HG03571 (cell line): ENCODE measurements around the gene NOL4L.

ENCODE experiments used
- ATAC-seq: cut with Tn5 transposase; IDR thresholded peaks from one replicate; pipeline ENCODE4 v1.9.1; 2021; ENCODE audit not compliant: unreplicated experiment

The NOL4L gene

DNA sequence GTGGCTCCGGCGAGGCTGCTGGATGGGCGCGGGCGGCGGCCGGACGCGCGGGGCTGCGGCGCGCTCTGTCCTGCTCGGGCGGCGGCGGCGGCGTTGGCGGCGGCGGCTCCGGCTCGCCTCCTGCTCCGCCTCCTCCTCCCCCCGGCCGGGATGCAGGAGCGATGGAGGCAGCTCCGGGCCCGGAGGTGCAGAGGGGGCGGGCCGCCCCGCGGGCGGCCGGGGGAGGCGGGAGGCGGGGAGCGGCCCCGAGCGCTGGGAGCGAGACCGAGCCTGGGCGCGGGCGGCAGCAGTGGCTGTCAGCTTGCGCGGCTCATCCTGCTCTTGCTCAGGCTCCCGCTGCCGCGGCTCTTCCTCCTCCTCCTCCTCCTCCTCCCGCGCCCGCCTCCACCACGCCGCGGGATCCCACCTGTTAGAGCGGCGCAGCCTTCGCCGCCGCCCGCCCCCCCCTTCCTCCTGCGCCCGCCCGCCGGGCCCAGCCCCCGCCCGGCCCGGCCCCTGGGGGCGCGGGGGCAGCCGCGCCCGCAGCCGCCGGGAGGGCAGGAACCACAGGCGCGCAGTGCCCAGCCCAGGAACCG lies at the start of gene NOL4L:
TSS of gene NOL4L (minus strand) at position 323 of the 575 bp plus-strand sequence. CDS start 443 bp downstream, outside the sequence.
- no peak for ATAC-seq

- no peak for ATAC-seq
These were observed 49.1 kb upstream of the NOL4L start for GRCh38 chr20:32634041-32634805.

GRCh38 chr20:32632461-32633354 lies 47.6 kb upstream of the NOL4L start:
- no peak for ATAC-seq

DNA sequence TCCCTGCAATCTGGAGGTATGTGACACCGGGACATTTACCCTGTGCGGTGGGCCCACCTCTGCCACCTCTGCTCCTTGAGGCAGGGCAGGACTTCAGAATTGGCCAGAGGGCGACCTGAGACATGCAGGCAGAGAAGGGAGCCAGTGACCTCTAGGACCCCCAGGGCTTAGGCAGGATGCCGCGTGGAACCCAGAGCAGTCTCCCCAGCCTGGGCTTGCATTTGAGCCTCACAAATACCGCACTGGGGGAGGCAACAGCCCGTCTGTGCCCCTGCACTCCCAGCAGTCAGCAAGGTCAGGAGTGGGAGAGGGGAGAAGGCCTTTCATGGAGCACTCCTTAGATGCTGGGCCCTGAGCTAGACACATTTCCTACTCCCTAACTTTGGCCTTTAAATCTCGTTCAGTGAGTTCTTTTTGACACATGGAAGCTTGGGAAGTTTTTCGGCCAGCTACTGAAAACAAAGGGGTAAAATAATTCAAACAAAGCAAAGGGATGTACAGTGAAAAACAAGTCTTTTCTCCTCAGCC lies 46.9 kb upstream of the NOL4L start:
- no peak for ATAC-seq

DNA sequence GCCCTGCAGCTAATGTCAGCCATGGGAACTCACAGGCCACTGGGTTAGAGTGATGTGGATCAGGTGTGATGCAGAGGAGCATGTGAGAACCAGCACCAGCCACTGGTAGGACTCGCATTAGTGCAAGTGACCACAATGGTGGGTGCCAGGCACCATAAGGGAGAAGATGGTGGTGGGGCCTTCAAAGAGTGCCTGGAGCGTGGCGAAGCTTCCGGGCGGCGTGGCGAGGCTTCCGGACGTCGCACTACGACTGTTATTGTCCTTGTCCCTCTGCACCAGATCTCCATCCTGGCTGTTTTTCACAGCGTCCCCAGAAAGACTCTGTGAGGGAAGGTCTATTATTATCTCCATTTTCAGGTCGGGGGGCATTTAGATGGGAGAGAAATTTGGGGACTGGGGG lies 44.7 kb upstream of the NOL4L start:
- ATAC-seq: no peak

DNA sequence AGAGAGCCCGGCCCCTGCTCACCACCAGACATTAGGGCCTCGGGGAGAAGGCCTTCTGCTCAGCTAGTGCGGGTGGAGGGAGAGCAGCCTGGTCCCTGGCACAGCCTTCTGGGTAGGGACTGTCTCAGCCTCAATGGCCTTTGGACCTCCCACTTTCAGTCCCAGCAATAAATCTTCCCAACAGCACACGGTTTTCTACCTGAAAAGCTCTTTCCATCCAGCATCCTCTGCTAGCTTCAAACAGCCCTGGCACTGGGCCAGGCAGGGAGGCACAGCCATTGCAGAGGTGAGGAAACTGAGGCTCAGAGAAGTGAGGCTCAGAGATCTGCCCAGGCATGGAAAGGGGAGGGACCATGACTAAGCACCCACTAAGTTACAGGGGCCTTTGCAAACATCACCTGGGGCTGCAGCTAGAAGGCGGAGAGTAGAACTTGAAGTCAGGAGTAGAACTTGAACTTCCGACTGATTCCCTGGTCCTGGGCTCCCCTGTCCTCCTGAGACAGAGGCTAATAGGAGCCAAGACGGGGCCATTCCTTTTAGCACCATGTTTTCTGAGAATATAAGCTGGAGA lies 43.9 kb upstream of the NOL4L start:
- no peak for ATAC-seq

DNA sequence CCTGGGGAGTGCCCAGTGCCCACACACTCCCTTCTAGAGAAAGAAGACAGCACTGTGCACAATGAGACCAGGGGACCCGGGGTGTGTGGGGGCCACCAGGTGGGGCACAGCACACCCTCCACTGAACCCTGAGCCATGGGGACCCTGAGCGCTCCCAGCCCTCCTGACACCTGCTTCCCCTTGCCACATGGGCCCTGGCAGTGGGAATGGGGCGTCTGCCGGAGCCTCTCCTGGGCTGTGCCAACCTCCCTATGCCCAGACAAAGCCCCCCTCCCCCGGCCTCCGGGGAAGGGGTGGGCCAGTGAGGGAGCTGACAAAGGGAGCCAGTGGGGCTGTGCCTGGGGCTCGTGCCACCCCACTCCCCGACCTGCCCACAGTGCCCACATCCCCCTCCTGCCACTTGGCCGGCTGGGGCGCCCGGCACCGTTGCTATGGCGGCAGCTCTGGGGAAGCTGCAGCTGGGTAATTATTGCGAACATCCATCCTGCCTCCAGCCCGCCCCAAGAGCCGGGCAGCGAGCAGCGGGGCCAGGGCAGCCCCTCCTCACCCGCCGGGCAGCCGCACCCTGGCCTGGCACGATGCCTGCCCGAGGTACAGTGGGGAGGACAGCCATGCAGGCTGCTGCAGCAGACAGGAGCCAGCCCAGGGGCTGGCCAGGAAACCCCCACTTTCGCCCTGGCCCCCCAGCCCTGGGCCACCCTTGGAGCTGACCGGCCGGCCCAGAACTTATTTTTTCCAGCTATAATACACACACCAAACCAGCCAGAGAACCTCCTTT lies 41.9 kb upstream of the NOL4L start:
- ATAC-seq: no peak

- ATAC-seq: no peak
These were observed 41.3 kb upstream of the NOL4L start for GRCh38 chr20:32626407-32626806.

- ATAC-seq: no peak
These were observed 40.9 kb upstream of the NOL4L start for GRCh38 chr20:32625996-32626395.

DNA sequence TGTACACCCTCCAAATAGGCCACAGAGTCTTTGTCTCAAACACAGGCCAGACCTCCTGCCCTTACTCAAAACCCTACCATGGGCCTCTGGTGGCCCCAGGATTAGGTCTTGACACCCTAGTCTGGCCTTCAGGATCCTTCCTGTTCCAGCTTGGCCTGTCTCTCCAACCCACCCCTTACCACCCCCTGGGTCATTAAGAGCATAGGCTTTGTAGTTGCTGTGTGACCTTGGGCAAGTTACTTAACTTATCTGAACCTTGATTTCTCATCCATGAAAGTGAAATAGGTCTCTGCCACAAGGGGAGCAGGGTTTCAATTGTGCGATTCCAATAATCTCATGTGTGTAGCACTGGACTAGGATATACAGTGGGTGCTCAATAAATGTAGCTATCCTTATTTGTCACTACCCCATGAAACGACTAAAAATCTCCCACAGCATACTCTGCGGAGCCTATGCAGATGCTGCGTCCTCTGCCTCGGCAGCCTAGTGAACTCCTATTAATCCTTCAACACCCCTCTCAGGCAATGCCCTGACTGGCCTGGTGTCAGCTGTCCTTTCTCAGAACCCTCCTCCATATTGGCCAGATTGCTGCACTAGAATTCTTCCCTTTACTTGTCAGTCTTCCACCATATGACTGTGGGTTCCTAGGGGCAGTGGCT lies 39.7 kb upstream of the NOL4L start:
- no peak for ATAC-seq

DNA sequence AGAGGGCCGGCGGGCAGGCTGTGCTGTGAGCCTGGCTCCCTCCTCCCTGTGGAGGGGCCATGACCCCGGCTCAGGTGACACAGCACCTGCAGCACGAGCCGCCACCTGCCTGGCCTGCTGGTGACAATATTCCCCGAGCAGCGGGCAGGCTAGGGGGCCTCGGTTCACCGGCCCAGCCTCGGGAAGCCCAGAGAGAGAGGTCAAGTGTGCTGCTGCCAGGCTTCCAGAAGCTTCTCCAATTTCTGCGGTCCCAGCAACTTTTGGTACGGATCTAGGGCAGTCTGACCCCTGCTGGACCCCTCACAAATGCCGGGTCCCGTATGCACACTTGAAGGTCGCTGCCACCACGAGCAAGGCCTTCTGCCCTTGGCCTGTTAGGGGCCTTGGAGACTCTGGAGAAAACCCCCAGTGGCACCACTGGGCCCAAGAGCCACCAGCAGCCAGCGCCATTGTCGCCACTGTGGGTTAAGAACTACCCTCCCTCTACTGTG lies 38.6 kb upstream of the NOL4L start:
- no peak for ATAC-seq

DNA sequence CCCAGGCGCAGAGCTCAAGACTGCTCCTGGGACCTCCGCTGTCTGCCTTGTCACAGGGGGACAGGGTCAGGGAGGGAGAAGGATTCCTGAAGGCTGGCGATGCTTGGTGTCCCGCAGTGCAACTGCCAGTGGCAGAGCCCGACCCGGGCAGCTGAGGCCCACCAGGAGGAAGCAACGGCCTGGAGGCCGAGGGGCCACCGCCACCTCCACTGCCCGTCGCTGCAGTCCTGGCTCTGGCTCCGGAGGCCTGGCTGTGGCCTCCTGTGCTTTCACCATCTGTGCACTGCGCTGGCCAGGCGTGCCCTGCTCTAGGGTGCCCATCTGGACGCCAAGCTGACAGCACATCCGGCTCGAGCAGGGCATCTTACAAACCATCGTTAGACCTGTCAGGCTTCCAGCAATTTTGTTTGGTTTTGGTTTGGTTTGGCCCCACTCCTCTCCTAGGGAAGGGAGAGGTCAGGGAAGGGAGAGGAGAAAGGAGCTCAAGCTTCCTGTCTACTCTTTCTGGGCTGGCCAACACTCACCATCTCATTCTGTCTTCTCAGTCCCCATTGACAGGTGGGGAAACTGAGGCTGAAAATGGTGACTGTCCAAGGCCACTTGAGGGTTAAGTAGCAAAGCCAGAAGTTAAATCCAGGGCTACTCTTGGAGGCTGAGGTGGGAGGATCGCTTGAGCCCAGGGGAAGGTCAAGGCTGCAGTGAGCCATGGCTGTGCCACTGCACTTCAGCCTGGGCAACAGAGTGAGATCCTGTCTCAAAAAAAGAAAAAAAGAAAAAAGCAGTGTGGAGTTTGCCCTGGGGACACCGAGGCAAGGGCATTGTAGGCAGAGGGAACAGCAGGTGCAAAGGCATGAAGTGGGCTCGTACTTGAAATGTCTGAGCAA lies 37.7 kb upstream of the NOL4L start:
- no peak for ATAC-seq

GRCh38 chr20:32621891-32622584 lies 36.9 kb upstream of the NOL4L start:
- ATAC-seq: no peak

- no peak for ATAC-seq
These were observed 36.1 kb upstream of the NOL4L start for GRCh38 chr20:32621071-32621890.

DNA sequence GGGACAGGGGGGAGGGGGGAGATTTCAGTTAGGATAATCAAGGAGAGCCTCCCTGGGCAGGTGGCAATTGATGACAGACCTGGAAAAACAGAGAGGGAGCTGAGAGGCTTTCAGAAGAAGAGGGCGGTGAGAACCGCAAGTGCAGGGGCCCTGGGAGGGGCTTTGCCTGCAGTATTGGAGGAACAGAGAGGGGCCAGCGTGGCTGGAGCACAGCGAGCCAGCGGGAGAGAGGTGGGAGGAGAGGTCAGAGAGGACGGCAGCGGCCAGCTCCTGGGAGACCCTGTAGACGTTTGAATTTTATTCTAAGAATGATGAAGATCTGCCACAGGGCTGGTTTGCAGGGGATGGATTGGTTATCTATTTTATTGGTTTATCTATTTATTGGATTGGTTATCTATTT lies 34.5 kb upstream of the NOL4L start:
- no peak for ATAC-seq

DNA sequence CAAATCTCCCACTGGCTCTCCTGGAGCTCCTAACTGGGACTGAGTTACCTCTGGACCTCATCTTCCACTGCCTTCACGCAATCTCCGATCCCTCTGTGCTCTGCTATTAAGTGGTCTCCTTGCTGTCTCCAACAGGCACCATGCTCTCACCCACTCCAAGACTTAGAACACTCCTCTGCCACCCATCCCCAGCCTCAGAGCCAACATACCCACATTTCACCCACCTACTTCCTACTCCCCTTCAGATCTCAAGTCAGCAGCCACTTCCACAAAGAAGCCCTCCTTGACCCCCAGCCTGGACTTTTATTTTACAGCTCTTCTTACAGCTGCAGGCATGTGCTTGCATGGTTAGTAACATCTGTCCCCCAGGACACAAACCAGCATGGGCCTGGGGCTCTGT lies 29.6 kb upstream of the NOL4L start:
- no peak for ATAC-seq

- no peak for ATAC-seq
These were observed 29.2 kb upstream of the NOL4L start for GRCh38 chr20:32614303-32614702.
